Psoas muscle (tissue), 8 donors: Measurements from ENCODE around the gene SNCB. TPM values are rescaled to one million over a fixed set of nuclear protein-coding genes. Genes with fewer than 3 reads are reported as not detected.

Source experiments
- ATAC-seq, 4 donors: fragments of 200-7000 bp; cut with Tn5 transposase; one replicate each; pipeline ENCODE4 v1.9.1; 2020; ENCODE audit warnings: moderate library complexity in 3 of 4, mild to moderate bottlenecking in 2 of 4
- DNase-seq, 2 donors: peaks; one replicate each; pipeline ENCODE4 v3.0.0-alpha.2; 2020
- H3K27ac ChIP-seq: fragments of 200-600 bp; one replicate; pipeline ENCODE4 v1.8.0; 2022
- H3K27me3 ChIP-seq, 3 donors: fragments of 200-600 bp in 1 of 3; one replicate each; pipeline versions ENCODE4 v1.6.1 to v1.8.0; 2013 to 2022; ENCODE audit warnings: low read length in 2 of 3, mild to moderate bottlenecking in 2 of 3, moderate library complexity in 1 of 3; ENCODE audit not compliant: insufficient read depth in 3 of 3
- H3K36me3 ChIP-seq, 2 donors: fragments of 200-600 bp in 1 of 2; one replicate each; pipeline versions ENCODE4 v1.6.1 to v1.8.0; 2013 to 2022; ENCODE audit warnings: low read depth in 1 of 2, mild to moderate bottlenecking in 1 of 2, moderate library complexity in 1 of 2; ENCODE audit not compliant: insufficient read depth in 1 of 2
- H3K4me1 ChIP-seq: fragments of 200-600 bp; one replicate; pipeline ENCODE4 v1.8.0; 2022
- H3K4me3 ChIP-seq: fragments of 200-600 bp; one replicate; pipeline ENCODE4 v1.8.0; 2022; ENCODE audit warnings: mild to moderate bottlenecking
- H3K9me3 ChIP-seq: fragments of 200-600 bp; one replicate; pipeline ENCODE4 v1.8.0; 2022
- CTCF ChIP-seq: fragments of 200-600 bp; IDR thresholded peaks from one replicate; pipeline ENCODE4 v1.8.0; 2022; ENCODE audit warnings: antibody characterized with exemption
- WGBS, 3 donors: extraction: QIAGEN DNeasy Blood & Tissue Kit; methylation state at CpG; one replicate each; pipeline versions ENCODE4 v1.1.6 to v1.1.7; 2013; 5-methylcytosine and 5-hydroxymethylcytosine counted together
- intact Hi-C, 2 donors: fragments of 100-400 bp; cut with DNase I; formaldehyde crosslinking; loops; one replicate each; pipeline versions ENCODE4 v1.11.0 to v1.14.2; 2022
- polyA plus RNA-seq, 3 donors: library from polyadenylated mRNA; stranded (reverse); fragments of 200-250 nt; gene quantifications; one replicate each; pipeline ENCODE4 v1.2.3, GENCODE V29; 2013
- total RNA-seq, 4 donors: library from RNA; stranded (reverse); fragmentation: NEBNext Ultra II Directional in 2 of 4; extraction: Animal tissue kit (Norgen Biotek cat#: 25700) in 2 of 4; gene quantifications; one replicate each; pipeline versions ENCODE4 v1.2.1 to v1.2.4, GENCODE V29; 2021 to 2023
- donor health status: healthy with polysubstance abuse.
- donor health status: DM: no; HTN: no; CAD: no; lungs with moderate emphysema.
- donor health status: Bipolar disorder and iron deficiency.
- donor health status: healthy.
- donor health status: DM: yes; HTN: yes; CAD: no.
- donor health status: DM: no; HTN: no; CAD: no.
- donor health status: DM: no; HTN: no; CAD: no.
- donor health status: DM: yes; HTN: yes; CAD: no.

The SNCB gene
- total and polyA plus RNA-seq, 7 donors, result 0.32 to 1.2 (median 0.42) TPM

- H3K9me3 ChIP-seq, result no peaks in the 10 kb centered on the region
- WGBS, 3 donors, result 80 to 83% (median 83%) methylated on average over 20 to 21 of the region's 21 CpGs
- TF ChIP-seq CTCF, result no peak
- H3K4me3 ChIP-seq, result no peak overlapping the region
- no peak overlapping the region for H3K27ac ChIP-seq
- H3K36me3 ChIP-seq, result no peaks in the 10 kb centered on the region
- peaks cover 0 to 30% (median 0%) of the 10 kb centered on the region in 3 donors for H3K27me3 ChIP-seq
- intact Hi-C loops, result loop anchor here in 1 of 2 donors (5.0 kb wide), 1 partner anchor 145 kb away; no protein-coding TSS in a partner anchor
- peaks cover 7% of the 10 kb centered on the region for H3K4me1 ChIP-seq
- DNase-seq (peak in 1 of 2 donors; percentile 45), ATAC-seq (no peak)
Measured at GRCh38 chr5:176662371-176663333, 32.3 kb upstream of the SNCB start.

- DNase-seq (peak in 1 of 2 donors; percentile 32), ATAC-seq (no peak)
- Histone ChIP-seq H3K4me3 (no peak overlapping the region), H3K36me3 (peaks cover 0 to 10% of the 10 kb centered on the region in 2 donors), H3K4me1 (peaks cover 7% of the 10 kb centered on the region), H3K9me3 (no peaks in the 10 kb centered on the region), H3K27ac (no peak overlapping the region), H3K27me3 (peaks cover 0 to 30% (median 0%) of the 10 kb centered on the region in 3 donors)
- intact Hi-C loops, result loop anchor here in 1 of 2 donors (5.0 kb wide), 1 partner anchor 146 kb away; no protein-coding TSS in a partner anchor
- no peak for TF ChIP-seq CTCF
- WGBS, 3 donors, result 73 to 84% (median 77%) methylated on average over 10 of the region's 10 CpGs
Measured at GRCh38 chr5:176661676-176662075, 31.3 kb upstream of the SNCB start.

GRCh38 chr5:176660860-176661641 is 30.7 kb upstream of the SNCB start:
- Histone ChIP-seq H3K27me3 (peaks cover 0 to 29% (median 0%) of the 10 kb centered on the region in 3 donors), H3K4me3 (no peak overlapping the region), H3K36me3 (peaks cover 0 to 11% of the 10 kb centered on the region in 2 donors), H3K27ac (no peak overlapping the region), H3K9me3 (no peaks in the 10 kb centered on the region), H3K4me1 (peaks cover 7% of the 10 kb centered on the region)
- ATAC-seq (peak; percentile 81 to 90 (median 84)), DNase-seq (peak; percentile 70 to 86)
- 53 to 63% (median 56%) methylated on average over 26 to 33 of the region's 33 CpGs for WGBS, 3 donors
- TF ChIP-seq CTCF, result peak; percentile 97
- intact Hi-C loops, result loop anchor here in 1 of 2 donors (5.0 kb wide), 1 partner anchor 146 kb away; no protein-coding TSS in a partner anchor

GRCh38 chr5:176660530-176660859 is 30.2 kb upstream of the SNCB start:
- H3K4me3 ChIP-seq, result no peak overlapping the region
- peaks cover 7% of the 10 kb centered on the region for H3K4me1 ChIP-seq
- 13 to 20% (median 19%) methylated on average over 1 of the region's 1 CpG for WGBS, 3 donors
- H3K27ac ChIP-seq, result no peak overlapping the region
- no peak for DNase-seq
- peak in 2 of 4 donors; percentile 6 to 12 for ATAC-seq
- TF ChIP-seq CTCF, result no peak
- intact Hi-C loops, result loop anchor here in 1 of 2 donors (5.0 kb wide), 1 partner anchor 147 kb away; no protein-coding TSS in a partner anchor
- H3K27me3 ChIP-seq, result peaks cover 0 to 24% (median 0%) of the 10 kb centered on the region in 3 donors
- H3K36me3 ChIP-seq, result peaks cover 0 to 15% of the 10 kb centered on the region in 2 donors
- H3K9me3 ChIP-seq, result no peaks in the 10 kb centered on the region
